ENCODE data around the gene GNB1L.

DNA sequence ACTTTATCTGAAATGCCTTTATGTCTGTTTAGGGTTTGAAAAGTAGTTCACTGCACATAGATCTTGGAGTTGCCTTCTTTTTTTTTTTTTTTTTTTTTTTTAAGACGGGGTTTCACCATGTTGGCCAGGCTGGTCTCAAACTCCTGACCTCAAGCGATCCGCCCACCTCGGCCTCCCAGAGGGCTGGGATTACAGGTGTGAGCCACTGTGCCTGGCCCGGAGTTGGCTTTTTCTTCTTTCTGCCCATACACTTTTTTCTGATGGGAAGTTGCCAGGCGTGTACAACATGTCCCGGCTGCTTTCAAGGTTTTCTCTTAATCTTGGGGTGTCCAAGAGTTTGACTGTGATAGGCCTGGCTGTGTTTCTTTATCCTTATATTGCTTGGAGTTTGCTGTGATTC, 12.9 kb upstream of the GNB1L start:
- TF ChIP-seq CTCF (IDR thresholded peaks at IDR 0.05), result no peak
- no peak for TF ChIP-seq POLR2A (IDR thresholded peaks at IDR 0.05)
